Progenitor cell of endocrine pancreas (in vitro differentiated cells): Measurements from ENCODE around the gene ZNF212. TPM values are rescaled to one million over a fixed set of nuclear protein-coding genes. Genes with fewer than 3 reads are reported as not detected.
"Not testable (repeated sequence)": the region's sequence is repeated elsewhere in the genome, so short reads cannot be mapped to it uniquely, and the experiment has no call there.

ENCODE experiments used
- DNase-seq: peaks from one replicate; pipeline ENCODE4 v3.0.0; 2021; ENCODE audit warnings: low spot score; ENCODE audit not compliant: unreplicated experiment
- H3K27ac Mint-ChIP-seq: 2 replicates; pipeline ENCODE4 v1.8.0; 2021; ENCODE audit warnings: mild to moderate bottlenecking, moderate library complexity, mixed read lengths
- H3K27me3 Mint-ChIP-seq: 2 replicates; pipeline ENCODE4 v1.8.0; 2021; ENCODE audit warnings: mixed read lengths
- H3K36me3 Mint-ChIP-seq: 2 replicates; pipeline ENCODE4 v1.8.0; 2022; ENCODE audit warnings: mixed read lengths; ENCODE audit not compliant: insufficient read depth
- H3K4me1 Mint-ChIP-seq: 2 replicates; pipeline ENCODE4 v1.8.0; 2021; ENCODE audit warnings: low read depth, mixed read lengths
- H3K4me3 Mint-ChIP-seq: 2 replicates; pipeline ENCODE4 v1.8.0; 2021; ENCODE audit warnings: low read depth, mild to moderate bottlenecking, moderate library complexity, mixed read lengths
- H3K9me3 Mint-ChIP-seq: 2 replicates; pipeline ENCODE4 v1.8.0; 2021; ENCODE audit warnings: low read depth, mixed read lengths
- total RNA-seq: library from RNA; stranded (reverse); gene quantifications from 2 replicates; pipeline ENCODE4 v1.2.1, GENCODE V29; 2021
- TF ChIP-seq, protein P1 (sequence below): fragments of 200-600 bp; sonication (generic); IDR thresholded peaks from one replicate; pipeline ENCODE4 v1.5.0; 2021; ENCODE audit warnings: antibody characterized with exemption, mild to moderate bottlenecking; ENCODE audit not compliant: unreplicated experiment

The ZNF212 gene
- total RNA-seq, 1 donor from 2014 or later, result 19.4 TPM

DNA sequence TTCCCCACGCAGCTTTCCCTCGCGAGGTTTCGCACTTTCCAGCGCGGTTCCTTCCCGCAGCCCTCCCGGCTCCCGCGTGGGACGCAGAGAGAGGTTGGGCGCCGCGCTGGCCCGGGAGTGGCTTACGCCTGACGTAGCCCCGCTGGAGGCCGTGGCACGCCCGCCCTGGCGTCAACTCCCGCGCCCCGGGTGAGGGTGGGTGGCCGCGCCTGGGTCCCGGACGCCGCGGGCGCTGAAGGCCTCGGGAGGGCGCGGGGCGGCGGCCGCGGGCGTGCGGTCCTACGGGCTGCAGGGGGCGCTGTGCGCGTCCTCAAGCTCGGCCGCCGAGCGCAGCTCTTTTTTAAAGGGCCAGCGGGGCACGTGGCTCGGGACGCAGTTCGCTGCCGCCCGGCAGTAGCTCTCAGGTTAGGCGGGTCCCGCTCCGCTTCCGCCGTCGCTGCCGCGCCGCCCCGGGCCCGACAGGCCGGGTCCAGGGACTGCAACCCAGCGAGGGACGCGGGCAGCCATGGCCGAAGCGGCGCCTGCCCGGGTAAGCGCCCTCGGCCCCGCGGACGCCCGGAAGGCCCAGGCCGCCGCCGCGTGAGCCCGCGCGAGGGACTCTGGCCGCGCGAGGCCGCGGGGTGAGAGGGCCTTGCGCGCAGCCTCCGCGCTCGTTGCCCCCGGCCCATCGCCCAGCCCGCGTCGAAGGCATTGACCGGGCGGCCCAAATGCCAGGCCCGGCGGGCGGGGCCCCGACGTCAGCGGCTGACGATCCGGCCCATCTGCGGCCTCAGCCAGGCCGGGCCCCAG, 22.6 kb downstream of the ZNF212 start, which contains the start of gene ZNF783:
ZNF783 (plus strand) TSS at position 368 of the 789 bp plus-strand sequence; CDS start at position 506, 138 bp downstream.
- H3K9me3 Mint-ChIP-seq, result no peaks in the 10 kb centered on the region
- H3K27me3 Mint-ChIP-seq, result no peaks in the 10 kb centered on the region
- H3K36me3 Mint-ChIP-seq, result peaks cover 6% of the 10 kb centered on the region
- no peaks in the 10 kb centered on the region for H3K4me1 Mint-ChIP-seq
- H3K27ac Mint-ChIP-seq, result peak within 1 kb of the TSS; percentile 84
- TF ChIP-seq, protein P1, sequence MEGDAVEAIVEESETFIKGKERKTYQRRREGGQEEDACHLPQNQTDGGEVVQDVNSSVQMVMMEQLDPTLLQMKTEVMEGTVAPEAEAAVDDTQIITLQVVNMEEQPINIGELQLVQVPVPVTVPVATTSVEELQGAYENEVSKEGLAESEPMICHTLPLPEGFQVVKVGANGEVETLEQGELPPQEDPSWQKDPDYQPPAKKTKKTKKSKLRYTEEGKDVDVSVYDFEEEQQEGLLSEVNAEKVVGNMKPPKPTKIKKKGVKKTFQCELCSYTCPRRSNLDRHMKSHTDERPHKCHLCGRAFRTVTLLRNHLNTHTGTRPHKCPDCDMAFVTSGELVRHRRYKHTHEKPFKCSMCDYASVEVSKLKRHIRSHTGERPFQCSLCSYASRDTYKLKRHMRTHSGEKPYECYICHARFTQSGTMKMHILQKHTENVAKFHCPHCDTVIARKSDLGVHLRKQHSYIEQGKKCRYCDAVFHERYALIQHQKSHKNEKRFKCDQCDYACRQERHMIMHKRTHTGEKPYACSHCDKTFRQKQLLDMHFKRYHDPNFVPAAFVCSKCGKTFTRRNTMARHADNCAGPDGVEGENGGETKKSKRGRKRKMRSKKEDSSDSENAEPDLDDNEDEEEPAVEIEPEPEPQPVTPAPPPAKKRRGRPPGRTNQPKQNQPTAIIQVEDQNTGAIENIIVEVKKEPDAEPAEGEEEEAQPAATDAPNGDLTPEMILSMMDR, result peak; percentile 96
- DNase-seq, result peak; percentile 67
- H3K4me3 Mint-ChIP-seq, result peak within 1 kb of the TSS; percentile 75

DNA sequence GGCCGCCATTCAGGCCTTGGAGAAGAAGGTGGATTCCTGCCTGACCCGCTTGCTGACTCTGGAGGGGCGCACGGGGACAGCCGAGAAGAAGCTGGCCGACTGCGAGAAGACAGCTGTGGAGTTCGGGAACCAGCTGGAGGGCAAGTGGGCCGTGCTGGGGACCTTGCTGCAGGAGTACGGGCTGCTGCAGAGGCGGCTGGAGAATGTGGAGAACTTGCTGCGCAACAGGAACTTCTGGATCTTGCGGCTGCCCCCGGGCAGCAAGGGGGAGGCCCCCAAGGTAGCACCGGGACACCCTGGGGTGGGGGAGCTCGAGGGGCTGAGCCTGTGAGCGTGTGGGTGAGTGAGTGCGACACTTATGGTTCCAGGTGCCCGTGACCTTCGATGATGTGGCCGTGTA, 27.0 kb downstream of the ZNF212 start:
- Mint-ChIP-seq H3K36me3 (peaks cover 18% of the 10 kb centered on the region), H3K4me3 (no peak overlapping the region), H3K4me1 (no peaks in the 10 kb centered on the region), H3K27me3 (no peaks in the 10 kb centered on the region), H3K27ac (no peak overlapping the region), H3K9me3 (no peaks in the 10 kb centered on the region)
- TF ChIP-seq, protein P1, result no peak
- no peak for DNase-seq

GRCh38 chr7:149267733-149268132, 28.3 kb downstream of the ZNF212 start:
- Mint-ChIP-seq H3K4me1 (no peaks in the 10 kb centered on the region), H3K4me3 (no peak overlapping the region), H3K9me3 (no peaks in the 10 kb centered on the region), H3K27ac (no peak overlapping the region), H3K27me3 (no peaks in the 10 kb centered on the region), H3K36me3 (peaks cover 19% of the 10 kb centered on the region)
- TF ChIP-seq, protein P1, result no peak
- no peak for DNase-seq

GRCh38 chr7:149274424-149274823, 35.0 kb downstream of the ZNF212 start:
- not testable (repeated sequence) for H3K9me3 Mint-ChIP-seq, H3K27ac Mint-ChIP-seq, H3K4me1 Mint-ChIP-seq, H3K27me3 Mint-ChIP-seq, DNase-seq, H3K4me3 Mint-ChIP-seq
- peaks cover 33% of the 10 kb centered on the region for H3K36me3 Mint-ChIP-seq

DNA sequence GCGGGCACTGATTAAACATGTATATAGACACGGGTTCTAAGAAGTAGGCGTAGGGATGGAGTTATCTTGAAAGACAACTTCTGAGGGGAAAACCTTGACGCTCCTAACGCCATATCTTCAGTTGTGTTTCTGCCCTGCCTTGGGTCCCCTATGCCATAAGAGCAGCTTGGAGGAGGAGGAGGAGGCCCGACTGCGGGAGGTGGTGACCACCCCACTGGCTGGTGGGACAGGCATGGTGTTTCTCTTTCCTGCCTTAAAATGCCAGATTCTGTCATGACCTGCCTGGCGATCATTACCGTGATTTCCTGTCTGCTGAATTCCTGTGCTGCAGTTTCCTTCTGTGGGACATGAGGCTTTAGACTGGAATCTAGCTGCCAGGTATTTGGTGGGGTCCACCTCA, 38.4 kb downstream of the ZNF212 start:
- peaks cover 9% of the 10 kb centered on the region for H3K9me3 Mint-ChIP-seq
- no peaks in the 10 kb centered on the region for H3K27me3 Mint-ChIP-seq
- no peak for DNase-seq
- H3K4me3 Mint-ChIP-seq, result no peak overlapping the region
- no peak overlapping the region for H3K27ac Mint-ChIP-seq
- TF ChIP-seq, protein P1, result no peak
- no peaks in the 10 kb centered on the region for H3K4me1 Mint-ChIP-seq
- peaks cover 34% of the 10 kb centered on the region for H3K36me3 Mint-ChIP-seq

GRCh38 chr7:149278396-149278795, 38.9 kb downstream of the ZNF212 start:
- H3K4me1 Mint-ChIP-seq, result no peaks in the 10 kb centered on the region
- H3K27me3 Mint-ChIP-seq, result no peaks in the 10 kb centered on the region
- TF ChIP-seq, protein P1, result no peak
- no peak for DNase-seq
- H3K9me3 Mint-ChIP-seq, result peaks cover 9% of the 10 kb centered on the region
- no peak overlapping the region for H3K4me3 Mint-ChIP-seq
- no peak overlapping the region for H3K27ac Mint-ChIP-seq
- peaks cover 29% of the 10 kb centered on the region for H3K36me3 Mint-ChIP-seq
